Measurements from ENCODE around the gene NRP1. TPM values are rescaled to one million over a fixed set of nuclear protein-coding genes. Genes with fewer than 3 reads are reported as not detected.
A peak's percentile ranks its signal among the peaks of the same experiment; 100 is the strongest.

Gene NRP1
- total RNA-seq, 1 donor from 2014 or later, result 209 TPM

DNA sequence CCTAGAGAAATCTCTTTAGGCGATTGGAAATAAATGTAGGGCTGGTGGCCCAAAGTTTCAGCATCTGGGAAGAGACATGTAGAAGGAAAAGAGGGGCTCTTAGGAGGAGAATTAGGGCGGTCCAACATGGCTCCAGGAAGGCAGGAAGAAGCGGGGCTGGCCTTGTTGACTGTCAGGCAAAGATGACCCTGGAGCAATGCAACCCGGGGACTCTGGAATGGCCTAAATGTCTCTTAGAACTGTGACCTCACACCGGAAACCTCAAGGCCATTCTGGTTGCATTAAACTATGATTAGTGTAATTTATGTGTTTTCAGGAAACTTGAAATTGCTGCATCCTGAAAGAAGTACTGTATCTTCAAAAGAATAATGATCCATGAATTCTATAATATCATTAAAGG is 66.8 kb downstream of the NRP1 start:
- no peak for DNase-seq (ENCODE audit: extremely low read depth, low read depth, low spot score)

DNA sequence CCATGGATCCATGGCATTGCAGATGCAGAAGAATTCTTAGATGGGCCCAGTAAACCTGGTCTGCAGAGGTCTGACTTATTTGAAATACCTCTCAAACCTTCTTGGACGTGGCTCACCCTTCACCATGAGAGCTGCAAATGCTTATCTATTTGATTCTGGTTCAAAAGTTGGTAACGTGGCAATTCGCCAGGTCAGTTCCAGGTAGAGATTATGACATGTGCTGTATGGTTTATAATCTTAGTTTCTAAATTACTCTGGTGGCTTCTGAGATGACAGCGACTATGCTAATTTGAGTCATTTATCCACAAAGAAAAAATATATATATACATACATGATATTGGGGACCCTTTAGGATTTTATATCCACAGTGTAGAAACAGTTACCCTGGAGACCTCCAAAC is 68.8 kb downstream of the NRP1 start:
- DNase-seq (ENCODE audit: extremely low read depth, low read depth, low spot score), result no peak

DNA sequence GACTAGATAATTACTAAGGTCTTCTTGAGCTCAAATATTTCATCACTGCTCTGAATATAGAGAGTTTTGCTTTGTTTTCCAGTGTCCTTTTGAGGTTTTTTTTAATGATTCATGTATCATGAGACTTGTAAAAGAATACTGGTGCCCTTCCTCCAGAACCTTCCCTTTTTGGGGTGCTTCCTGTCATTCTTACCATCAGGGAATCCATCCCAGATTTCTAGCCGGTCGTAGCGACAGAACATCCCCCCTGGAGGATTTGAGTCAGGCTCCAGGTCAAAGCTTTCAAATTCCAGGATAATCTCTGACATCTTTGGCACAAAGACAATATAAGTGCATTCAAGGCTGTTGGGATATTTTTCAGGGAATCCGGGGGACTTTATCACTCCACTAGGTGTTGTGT is 71.0 kb downstream of the NRP1 start:
- DNase-seq (ENCODE audit: extremely low read depth, low read depth, low spot score), result peak; percentile 61

DNA sequence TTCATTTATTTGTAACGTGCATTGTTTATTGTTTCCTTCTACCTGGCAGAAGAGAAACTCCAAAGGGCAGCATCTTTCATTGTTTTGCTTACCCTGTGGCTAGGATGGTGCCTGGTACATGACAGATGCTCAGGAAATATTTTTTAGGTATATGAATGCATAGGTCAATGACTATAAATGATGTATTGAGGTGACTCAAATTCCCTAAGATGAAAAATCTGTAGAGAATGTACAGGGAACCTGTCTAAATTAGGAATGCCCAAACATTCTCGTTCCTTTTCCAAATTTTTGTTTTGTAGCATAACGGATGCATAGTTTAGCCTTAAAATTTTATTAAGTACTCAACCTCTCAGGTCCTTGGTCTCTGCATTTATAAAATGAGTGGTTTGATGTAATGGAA is 71.6 kb downstream of the NRP1 start:
- no peak for DNase-seq (ENCODE audit: extremely low read depth, low read depth, low spot score)

DNA sequence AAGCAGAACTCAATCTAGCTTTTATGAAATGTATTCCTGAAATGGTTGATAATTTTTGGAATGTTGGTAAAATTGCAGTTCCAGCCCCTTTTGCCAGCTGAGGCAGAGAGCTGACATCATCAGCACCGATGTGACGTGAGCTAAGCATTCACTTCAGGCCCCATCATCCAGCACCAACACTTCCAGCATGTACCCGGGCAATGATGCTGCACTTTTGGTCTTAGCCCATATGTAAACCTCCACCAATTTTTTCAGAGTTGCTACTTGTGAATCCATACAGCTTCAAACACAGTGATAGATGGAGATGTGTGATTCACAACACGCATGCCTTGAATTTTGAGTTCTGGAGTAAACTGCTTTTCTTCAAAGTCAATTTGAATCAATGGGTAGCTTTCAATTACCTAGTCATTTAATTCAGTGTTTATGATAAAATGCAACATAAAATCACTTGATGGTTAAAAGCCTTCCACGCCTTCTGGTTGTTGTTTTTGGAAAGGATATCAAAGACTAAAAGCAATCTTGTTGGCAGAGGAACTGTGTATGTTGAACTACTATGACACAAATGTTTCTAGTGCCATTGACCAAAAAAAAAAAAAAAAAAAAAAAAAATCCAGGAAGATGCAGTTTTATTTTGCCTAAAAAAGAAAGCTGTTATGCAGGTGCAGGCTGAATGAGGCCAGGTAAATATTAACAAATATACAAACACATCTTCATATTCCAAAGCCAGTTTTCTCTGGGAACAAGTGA is 73.9 kb downstream of the NRP1 start:
- DNase-seq (ENCODE audit: extremely low read depth, low read depth, low spot score), result no peak

DNA sequence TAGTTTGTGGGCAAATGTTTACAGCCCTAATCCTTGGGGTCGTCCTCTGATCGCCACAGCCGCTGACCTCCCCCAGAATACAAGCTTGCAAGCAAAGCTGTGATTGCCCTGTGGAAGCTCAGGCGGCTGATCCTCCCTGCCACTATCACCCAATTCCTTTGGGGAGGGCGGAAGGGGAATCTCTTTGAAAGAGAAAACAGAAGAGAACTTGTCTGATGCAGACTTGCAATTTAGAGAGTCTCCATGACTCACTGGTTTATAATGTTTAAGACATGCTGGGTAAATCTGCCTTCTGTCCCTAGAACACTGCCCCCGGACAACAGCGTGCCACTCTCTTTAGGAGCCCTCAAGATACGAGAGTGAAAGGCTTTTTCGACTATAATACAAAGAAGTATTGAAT is 75.5 kb downstream of the NRP1 start:
- no peak for DNase-seq (ENCODE audit: extremely low read depth, low read depth, low spot score)

DNA sequence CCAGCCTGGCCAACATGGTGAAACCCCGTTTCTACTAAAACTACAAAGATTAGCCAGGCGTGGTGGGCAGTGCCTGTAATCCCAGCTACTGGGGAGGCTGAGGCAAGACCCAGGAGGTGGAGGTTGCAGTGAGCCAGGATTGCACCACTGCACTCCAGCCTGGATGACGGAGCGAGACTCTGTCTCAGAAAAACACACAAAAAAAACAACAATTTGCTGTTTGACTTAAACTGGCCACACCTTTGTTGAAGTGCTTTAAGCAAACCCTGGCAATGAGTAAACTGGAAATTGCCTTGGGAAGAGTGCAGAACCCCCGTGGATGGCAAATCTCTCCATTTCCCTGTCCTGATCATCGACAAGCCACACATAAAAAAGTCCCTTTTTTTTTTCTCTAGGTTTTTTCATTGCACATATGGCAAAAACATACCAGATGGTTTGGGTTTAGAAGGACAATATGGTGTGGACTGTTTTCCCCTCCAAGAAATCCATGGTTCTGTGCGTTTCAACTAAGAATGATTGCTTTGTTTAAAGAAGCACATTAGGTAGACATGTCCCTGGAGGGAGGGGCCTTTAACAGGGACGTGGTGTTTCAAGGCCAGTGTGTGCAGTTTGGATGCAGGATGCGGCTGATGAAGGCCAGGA is 76.9 kb downstream of the NRP1 start:
- DNase-seq (ENCODE audit: extremely low read depth, low read depth, low spot score), result no peak

DNA sequence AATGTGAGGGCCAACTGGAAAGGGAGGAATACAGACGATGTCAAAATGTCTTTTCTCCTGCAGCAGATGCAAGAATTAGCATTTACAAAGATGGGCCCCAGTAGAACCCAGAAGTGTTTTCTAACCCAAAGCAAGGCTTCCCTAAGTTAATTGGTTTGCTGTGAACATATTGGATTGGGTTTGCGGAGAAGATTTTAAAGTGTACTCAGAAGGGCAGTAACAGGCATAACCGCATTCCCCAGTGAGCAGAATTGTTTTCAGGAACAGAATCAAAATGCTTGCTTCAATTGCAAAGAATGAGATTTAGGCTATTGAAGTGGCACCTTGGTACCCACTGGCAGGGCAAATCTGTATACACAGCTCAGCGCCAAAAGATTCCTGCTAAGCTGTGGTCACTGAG is 78.0 kb downstream of the NRP1 start:
- DNase-seq (ENCODE audit: extremely low read depth, low read depth, low spot score), result no peak

DNA sequence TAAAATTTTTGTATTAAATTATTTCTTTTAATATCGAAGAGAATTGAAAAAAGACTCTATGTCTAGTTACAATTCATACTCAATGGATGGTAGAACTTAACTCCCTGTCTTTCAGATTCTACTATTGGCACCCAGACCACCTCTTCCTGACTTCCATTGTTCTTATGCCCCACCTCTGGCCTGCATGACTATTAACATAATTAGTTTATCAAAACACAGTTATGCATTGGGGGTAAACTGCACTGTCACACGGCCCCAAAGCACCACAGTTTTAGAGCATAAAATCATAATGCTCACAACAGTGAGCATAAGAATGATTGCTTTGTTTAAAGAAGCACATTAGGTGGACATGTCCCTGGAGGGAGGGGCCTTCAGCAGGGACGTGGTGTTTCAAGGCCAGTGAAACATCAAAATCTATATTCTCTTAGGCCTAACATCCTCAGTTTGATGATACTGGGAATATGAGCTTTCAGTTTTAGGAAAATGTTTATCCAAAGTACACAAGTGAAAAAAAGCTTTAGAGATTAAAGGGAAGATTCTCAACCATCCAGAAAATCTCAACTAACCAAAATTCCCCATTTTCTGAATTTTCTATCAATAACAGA is 79.8 kb downstream of the NRP1 start:
- no peak for DNase-seq (ENCODE audit: extremely low read depth, low read depth, low spot score)

DNA sequence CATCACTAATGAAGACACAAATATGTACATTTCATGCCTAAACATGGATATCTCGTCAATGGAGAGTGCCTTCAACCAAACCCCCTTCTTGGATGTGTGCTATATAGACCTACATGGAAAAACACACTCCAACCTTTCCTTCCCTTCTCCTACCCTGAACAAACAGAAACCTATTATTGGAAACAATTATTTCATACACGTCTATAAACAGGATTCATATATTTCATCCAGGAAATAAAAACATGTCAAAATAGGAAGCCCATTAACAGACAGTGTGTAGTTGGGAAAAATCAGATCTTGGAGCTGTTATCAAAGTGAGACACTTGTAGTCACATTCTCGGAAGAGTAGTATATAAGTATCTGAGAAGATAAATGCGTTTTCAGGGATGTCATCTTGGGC is 81.1 kb downstream of the NRP1 start:
- DNase-seq (ENCODE audit: extremely low read depth, low read depth, low spot score), result no peak

DNA sequence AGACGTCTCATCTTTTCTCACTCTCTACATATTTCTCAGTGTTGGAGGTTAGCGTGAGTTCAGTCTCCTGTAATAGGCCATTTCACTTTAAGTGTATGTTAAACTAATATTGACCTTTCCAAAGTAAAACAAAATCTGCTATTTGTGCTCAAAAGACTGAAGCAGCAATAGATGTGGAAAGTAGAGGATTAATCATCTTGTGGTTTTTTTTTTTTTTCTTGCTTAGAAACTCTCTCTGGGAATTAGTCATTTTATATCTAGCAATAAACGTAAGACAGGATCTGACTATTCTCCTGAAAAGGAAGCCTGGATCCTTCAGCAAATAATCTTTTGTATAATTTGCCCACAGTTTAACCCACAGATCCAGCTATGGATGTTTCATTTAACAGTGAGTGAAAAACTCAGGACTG is 81.7 kb downstream of the NRP1 start:
- no peak for DNase-seq (ENCODE audit: extremely low read depth, low read depth, low spot score)

DNA sequence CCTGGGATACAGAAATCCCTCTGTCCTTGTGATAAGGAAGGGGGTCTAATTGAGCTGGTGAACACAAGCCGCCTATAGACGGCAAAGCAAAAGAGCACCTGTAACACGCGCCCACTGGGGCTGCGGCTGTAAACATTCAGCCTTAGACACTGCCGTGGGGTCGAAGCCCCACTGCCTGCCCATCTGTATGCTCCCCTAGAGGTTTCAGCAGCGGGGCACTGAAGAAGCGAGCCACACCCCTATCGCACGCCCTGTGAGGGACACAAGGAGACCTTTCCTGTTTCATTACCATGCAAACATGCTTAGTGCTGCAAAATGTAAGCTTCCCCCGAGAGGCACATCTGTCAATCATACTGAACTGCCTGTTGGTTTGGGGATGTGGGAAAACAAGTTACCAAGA is 82.1 kb downstream of the NRP1 start:
- DNase-seq (ENCODE audit: extremely low read depth, low read depth, low spot score), result no peak

DNA sequence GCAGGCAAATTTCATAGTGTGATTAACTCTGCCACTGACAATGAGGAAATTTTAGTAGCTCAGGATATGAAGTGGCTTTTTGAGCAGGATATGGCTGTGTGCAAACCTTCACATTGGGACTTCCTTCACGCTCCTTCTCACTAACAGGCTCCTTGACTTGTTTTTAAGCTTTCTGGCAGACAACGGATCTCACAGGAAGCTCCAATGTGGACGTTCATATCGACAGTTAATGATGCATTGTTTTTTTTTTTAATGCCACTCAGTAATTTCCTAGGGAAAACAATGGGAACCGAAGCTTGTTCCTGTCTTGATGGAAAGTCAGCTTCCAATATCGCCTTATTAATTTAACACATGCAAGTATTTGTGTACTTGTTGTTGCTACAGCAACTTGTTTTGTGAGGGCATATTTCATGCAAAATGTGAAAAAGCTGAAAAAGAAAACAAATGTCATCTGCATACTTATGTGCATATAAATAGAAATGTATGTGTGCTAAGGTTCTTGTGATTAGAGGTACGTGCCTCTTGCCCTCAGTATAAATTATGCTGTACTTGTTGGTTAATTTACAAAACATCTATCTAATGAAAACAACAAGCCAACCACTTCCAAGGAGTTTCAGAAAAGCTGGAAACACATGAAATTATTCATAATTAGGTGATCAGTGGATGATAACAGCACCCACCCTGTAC is 84.7 kb downstream of the NRP1 start:
- DNase-seq (ENCODE audit: extremely low read depth, low read depth, low spot score), result peak; percentile 95

DNA sequence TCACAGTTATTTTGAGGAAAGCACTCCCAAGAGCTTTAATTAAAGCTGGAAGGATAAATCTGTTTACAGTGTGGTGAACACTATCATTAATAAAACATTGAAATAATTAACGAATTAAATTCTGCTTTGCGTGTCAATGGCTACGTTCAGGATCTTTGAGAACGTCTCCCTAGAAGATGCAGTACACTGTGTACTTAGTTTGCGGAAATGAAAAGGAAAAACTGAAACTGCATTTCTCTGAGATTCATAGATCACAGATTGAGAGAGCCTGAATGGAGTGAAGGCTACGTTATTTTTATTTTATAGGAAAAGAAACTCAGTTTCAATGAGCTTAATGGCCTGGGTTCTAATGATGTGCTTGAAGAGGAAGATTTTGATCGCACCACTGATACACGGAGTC is 85.3 kb downstream of the NRP1 start:
- no peak for DNase-seq (ENCODE audit: extremely low read depth, low read depth, low spot score)

DNA sequence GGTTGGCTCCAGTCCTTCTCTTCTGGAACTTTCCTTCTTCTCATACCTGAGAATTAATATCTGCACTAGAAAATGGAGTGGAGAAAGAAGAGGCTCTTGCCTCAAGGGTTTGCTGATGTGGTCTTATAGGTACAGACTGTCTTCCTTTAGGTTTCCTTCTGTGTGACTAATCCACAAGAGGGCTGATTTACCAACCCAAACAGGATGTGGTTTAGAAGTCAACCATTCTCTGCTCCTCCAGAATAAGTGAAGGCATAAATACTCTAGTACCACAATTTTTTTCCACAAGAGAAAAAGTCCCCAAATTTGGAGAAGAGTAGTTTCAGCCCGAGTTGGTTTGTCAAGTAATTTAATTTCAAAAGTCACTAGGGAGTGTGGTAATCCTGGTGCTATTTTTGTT is 85.8 kb downstream of the NRP1 start:
- peak; percentile 80 for DNase-seq (ENCODE audit: extremely low read depth, low read depth, low spot score)

DNA sequence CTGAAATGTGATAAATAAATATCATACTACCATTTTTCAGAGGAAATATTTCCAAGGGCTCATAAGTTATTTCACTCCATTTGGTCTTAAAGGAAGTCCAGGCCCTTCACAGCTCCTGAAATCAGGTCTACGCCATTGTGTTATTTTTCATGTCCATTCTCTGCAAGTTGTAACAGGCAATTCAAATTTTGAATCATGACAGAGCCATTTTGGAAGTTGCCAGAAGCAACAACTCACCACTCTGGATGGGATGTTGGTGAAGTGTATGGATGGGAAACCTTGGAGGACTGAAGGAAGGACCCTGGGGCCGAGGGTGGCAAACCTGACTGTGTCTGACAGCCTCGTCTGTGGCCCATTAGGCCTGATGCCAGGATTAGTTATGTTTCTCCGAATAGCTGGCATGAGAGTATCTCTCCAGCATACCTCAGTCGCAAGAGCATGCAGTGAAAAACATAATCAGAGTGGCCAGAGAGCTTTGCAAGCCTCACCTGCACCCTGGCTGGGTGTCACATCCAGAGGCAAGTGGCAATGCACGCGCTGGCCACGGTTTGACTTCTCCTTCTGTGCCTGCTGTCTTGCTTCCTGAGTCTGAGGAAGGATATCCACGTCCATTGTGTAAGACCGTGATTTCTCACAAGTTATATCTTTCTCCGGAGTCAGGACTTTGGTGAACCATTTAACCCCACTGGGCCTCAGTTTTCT is 87.1 kb downstream of the NRP1 start:
- DNase-seq (ENCODE audit: extremely low read depth, low read depth, low spot score), result no peak

DNA sequence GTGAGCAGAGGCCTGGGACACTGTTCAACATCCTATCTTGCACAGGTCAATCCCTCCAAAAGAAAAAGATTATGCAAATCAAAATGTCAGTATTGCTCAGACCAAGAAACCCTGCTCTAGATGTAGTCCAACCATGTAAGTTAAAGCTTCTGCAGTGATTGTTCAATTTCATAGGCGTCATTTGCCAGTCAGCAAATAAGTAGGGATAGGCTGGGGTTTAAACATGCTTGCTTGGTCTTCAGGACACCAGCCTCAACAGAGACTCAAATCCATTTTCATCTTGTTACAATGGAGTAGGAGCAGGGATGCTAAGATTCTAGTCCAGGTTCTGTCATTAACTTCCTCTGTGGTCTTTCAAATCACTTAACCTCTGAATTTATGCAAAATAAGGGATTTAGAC is 89.1 kb downstream of the NRP1 start:
- DNase-seq (ENCODE audit: extremely low read depth, low read depth, low spot score), result no peak

DNA sequence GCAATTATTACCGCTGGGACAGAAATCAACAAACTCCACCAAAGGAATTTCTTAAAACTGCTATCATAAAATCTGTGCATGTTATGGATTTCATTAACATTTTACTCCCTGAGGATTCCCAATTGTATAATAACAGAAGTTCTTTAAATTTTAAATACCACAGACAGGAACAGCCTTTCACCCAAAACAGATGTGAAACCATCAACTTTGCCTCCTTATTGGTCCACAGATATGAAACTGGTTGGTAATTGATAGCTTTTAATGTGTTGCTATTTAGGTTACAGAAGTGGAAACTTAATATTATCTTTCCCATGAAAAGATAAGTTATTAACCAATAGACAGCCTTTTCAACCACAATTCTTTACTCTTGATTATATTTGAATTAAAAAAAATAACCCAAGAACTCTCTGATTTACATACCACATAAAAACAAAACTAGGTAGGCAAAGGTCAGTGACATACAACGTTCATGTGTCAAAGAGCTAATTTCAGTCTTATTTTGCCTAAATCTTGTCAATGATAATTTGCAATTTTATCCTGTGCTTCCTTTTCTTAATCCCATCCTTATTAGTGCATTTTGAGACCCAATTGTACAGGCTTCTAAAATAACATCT is 90.0 kb downstream of the NRP1 start:
- DNase-seq (ENCODE audit: extremely low read depth, low read depth, low spot score), result no peak

DNA sequence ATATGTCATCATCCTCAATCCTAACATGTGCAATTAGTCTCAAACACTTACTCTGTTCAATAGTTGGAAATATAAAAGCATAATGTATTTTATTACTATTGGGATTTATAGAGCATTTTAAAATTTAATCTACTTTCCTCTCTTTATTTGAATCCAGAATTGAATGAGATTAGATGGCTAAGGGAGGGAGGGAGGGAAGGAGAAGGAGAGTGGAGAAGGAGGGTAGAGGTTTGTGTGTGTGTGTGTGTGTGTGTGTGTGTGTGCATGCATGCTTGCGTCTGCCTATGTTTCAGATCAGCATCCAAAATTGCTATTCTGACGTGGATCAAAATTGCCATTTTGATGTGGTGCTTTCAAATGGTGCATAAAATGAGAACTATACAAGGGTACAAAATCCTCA is 90.8 kb downstream of the NRP1 start:
- no peak for DNase-seq (ENCODE audit: extremely low read depth, low read depth, low spot score)

DNA sequence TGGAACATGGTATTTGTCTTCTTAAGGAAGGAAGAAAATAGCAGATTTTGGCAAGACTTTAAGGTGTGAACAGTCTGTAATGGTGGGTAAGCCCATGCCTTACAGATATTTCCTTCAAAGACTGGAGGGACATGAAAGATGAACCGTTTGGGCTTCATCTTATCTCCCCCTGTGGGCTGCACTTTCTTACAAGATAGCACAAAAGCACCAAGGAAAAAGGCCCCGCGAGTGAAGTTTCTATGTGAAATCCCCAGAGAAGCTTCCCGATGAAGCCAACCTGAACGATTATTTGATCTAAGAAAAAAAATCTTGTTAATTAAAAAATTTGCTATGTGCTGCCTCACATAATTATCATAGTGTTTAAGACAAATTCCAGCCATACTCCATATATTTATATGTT is 91.5 kb downstream of the NRP1 start:
- no peak for DNase-seq (ENCODE audit: extremely low read depth, low read depth, low spot score)

DNA sequence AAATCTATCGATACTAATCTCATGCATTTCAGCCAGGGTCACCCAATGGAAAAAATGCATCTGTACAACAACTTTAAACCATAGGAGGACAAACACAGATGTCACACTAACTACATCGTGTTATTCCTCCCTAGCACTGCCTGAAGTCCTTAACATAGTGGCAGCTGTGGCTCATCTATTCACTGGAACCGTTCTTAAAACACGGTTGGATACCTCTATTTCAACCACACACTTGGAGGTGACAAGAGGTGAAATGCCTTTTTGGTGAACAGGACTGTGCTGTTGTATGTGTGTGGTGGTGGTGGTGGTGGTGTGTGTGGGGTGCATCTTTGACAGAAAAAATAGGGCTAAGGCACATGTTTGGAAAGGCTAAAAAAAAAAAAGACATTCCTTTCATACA is 93.1 kb downstream of the NRP1 start:
- DNase-seq (ENCODE audit: extremely low read depth, low read depth, low spot score), result no peak
